AG10803 (cell line): ENCODE results near the gene GUCY2C.

Source experiments
- DNase-seq: peaks from one replicate; pipeline ENCODE4 v3.0.0; 2010; ENCODE audit warnings: low read depth
- H3K4me3 ChIP-seq: 2 replicates; pipeline ENCODE4 v1.5.1; 2011; ENCODE audit warnings: mild to moderate bottlenecking, low read length, control low read depth
- TF ChIP-seq, protein P1 (sequence below): conservative IDR thresholded peaks from 2 replicates; pipeline ENCODE4 v1.5.1; 2011; ENCODE audit warnings: mild to moderate bottlenecking, low read length, control low read depth, inconsistent platforms

Gene GUCY2C

DNA sequence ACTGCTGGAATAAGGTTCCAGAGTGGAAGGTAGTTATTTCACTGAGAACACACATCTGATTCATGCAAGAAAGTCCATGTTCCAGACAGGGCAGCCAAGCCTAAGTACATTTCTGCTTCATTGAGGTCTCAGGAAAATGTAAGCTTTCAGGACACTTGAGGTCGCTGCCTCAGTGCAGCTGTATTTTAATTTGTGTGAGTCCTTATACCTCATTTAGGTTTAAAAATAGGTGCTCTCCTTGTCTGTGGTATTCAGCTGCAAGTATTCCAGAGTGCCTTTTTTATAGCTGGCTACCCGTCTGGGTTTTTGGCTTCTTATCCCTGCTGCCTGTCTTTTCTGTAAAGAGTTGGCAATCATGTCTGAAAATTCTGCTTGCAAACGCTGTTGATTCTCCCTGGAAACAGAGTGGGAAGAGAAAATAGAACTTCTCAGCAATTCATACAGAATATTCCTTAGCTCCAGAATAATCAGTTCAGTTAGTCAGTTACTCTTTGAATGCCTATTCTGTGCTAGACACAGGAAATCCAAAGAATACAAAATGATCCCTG is 83.4 kb downstream of the GUCY2C start:
- TF ChIP-seq, protein P1, sequence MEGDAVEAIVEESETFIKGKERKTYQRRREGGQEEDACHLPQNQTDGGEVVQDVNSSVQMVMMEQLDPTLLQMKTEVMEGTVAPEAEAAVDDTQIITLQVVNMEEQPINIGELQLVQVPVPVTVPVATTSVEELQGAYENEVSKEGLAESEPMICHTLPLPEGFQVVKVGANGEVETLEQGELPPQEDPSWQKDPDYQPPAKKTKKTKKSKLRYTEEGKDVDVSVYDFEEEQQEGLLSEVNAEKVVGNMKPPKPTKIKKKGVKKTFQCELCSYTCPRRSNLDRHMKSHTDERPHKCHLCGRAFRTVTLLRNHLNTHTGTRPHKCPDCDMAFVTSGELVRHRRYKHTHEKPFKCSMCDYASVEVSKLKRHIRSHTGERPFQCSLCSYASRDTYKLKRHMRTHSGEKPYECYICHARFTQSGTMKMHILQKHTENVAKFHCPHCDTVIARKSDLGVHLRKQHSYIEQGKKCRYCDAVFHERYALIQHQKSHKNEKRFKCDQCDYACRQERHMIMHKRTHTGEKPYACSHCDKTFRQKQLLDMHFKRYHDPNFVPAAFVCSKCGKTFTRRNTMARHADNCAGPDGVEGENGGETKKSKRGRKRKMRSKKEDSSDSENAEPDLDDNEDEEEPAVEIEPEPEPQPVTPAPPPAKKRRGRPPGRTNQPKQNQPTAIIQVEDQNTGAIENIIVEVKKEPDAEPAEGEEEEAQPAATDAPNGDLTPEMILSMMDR, result no peak
- no peak overlapping the region for H3K4me3 ChIP-seq

DNA sequence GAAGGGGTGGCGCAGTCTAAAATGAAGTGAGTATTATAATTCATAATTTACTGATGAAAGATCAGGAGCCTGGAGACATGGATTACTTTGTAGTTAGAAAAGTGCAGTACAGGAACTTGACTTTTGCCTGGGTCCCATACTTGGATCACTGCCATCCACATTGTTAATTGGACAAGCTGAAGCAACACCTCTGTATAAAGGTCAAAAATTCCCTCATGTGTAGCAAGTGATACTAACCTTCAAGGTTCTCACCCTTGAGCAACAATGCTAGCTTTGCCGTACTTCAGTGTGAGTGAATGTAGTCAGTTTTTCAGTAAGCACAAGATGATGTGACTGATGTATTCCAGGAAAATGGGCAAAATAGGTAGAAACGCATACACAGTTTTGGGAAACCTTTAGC is 84.1 kb downstream of the GUCY2C start:
- TF ChIP-seq, protein P1, result no peak
- H3K4me3 ChIP-seq, result no peak overlapping the region
- no peak for DNase-seq

More for the DNA sequence above, 83.4 kb downstream of the GUCY2C start:
- no peak for DNase-seq

DNA sequence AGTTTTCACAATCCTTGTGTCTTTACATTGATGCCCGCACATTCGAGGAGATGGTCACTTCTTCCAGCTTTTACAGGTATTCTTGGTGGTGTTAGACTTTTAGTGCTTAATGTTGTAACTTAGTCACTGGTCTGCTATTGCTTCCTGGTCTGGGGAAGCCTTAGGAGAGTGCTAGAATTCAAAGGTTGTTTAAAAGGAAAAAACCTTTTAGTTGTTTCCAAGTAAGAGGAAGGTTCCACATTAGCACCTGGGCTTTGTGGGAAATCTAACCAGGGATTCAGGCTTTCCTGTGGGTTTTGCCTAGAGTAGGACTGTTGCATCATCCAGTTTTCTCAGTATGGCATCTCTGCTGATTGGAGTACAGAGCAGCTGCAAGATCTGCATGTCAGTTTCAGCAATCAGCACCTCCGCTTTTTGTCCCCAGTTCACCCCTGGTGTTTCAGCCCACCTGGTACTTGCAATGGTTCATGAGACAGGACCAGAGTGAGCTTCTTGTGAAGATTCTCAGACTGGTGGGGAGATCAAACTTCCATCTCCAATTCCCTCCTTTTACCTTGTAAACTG is 84.7 kb downstream of the GUCY2C start:
- H3K4me3 ChIP-seq, result no peak overlapping the region
- no peak for DNase-seq
- TF ChIP-seq, protein P1, result no peak

DNA sequence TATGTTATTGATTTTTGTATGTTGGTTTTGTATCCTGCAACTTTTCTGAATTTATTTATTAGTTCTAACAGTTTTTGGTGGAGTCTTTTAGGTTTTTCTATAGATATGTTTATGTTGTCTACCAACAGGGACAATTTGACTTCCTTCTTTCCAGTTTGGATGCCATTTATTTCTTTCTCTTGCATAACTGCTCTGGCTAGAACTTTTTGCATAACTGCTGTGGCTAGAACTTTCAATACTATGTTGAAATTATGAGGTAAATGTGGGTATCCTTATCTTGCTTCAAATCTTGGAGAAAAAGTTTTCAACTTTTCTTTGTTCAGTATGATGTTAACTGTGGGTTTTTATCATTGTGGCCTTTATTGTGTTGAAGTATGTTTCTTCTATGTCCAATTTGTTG is 88.8 kb downstream of the GUCY2C start:
- TF ChIP-seq, protein P1, result no peak
- no peak for DNase-seq
- no peak overlapping the region for H3K4me3 ChIP-seq

DNA sequence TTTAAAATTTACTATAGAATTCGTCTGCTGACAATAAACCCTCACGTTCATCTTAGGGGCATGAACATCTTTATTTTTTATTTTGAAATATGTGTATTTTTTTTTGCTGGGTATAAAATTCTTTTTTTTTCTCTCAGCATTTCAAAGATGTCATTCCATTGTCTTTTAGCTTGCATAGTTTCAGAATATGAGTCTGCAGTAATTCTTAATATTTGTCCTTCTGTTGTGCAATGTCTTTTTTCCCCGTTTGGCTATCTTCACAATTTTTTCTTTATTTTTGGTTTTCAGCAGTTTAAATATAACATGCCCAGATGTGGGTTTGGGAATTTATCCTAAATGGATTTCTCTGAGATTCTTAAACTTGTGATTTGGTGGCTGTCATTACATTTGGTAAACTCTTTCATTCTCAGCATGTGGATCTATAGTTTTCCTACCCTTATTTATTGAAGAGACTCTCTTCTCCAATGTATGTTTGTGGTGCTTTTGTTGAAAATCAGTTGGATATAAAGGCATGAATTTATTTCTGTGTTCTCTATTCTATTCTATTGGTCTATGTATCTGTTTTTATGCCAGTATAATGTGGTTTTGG is 90.9 kb downstream of the GUCY2C start:
- DNase-seq, result no peak
- TF ChIP-seq, protein P1, result no peak
- H3K4me3 ChIP-seq, result no peak overlapping the region

DNA sequence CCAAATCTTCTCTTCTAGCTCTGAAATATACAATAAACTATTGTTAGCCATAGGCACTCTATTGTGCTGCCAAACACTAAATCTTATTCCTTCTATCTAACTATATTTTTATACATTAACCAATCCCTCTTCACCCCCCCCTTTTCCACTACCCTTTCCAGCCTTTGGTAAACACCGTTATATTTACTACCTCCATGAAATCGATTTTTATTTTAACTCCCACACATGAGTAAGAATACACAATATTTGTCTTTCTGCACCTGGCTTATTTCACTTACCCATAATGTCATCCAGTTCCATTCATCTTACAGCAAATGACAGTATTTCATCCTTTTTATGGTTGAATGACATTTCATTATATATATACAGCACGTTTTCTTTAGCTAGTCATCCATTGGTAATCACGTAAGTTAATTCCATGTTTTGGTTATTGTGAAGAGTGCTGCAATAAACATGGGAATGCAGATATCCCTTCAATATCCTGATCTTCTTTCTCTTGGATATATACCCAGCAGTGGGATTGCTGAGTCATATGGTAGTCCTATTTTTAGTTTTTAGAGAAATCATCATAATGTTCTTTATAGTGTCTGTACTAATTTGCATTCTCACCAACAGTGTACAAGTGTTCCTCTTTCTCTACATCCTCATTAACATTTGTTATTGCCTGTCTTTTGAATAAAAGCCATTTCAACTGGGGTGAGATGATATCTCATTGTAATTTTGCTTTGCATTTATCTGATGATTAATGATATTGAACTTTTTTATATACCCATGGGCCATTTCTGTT is 94.5 kb downstream of the GUCY2C start:
- no peak for DNase-seq
- no peak overlapping the region for H3K4me3 ChIP-seq
- TF ChIP-seq, protein P1, result no peak

DNA sequence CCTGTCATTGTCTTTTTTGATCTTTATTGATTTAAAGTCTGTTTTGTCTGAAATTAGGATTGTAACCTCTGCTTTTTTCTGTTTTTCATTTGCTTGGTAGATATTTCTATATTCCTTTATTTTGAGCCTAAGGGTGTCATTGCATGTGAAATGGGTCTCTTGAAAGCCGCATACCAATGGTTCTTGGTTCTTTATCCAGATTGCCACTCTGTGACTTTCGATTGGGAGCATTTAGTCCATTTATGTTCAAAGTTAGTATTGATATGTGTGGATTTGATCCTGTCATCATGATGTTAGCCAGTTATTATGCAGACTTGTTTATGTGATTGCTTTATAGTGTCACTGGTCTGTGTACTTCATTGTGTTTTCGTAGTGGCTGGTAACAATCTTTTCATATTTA is 98.9 kb downstream of the GUCY2C start:
- DNase-seq, result no peak
- H3K4me3 ChIP-seq, result no peak overlapping the region
- TF ChIP-seq, protein P1, result no peak
